GM19455 (cell line): Measurements from ENCODE around the gene NKD2.

Experiments
- ATAC-seq: cut with Tn5 transposase; IDR thresholded peaks from one replicate; pipeline ENCODE4 v1.9.1; 2021; ENCODE audit not compliant: unreplicated experiment

The NKD2 gene

DNA sequence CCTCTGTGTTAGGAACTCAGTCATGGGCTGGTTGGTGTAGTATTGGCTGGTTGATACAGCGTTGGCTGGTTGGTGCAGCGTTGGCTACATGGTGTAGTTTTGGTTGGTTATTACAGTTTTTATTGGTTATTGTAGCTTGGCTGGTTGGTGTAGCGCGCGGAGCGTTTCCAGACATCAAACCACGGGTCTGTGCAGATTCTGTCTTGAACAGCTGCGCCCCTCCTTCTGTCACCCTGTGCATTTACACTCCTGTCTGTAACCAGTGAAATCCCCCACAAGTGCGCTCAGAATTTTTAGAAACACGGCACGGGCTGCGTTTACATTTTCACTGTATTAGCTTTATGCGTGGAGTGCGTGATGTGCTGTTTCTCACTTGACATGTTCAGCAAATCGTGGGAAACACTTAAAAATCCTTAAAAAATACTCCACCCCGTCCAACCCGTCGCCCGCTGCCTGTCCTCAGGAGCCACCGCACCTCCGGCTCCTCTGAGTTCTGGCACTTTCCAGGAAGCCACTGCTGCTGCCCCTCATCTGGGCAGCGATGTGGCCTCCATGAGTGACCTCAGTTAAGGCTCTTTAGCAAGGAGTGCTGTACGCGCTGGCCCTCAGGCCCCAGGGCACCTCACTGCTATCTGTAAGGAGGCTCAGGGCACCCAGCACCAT, 20.8 kb downstream of the NKD2 start:
- no peak for ATAC-seq

GRCh38 chr5:1029945-1030625, 21.5 kb downstream of the NKD2 start:
- ATAC-seq: no peak

GRCh38 chr5:1030801-1031271, 22.2 kb downstream of the NKD2 start:
- ATAC-seq: no peak

- no peak for ATAC-seq
Measured at GRCh38 chr5:1031306-1031959, 22.8 kb downstream of the NKD2 start.

DNA sequence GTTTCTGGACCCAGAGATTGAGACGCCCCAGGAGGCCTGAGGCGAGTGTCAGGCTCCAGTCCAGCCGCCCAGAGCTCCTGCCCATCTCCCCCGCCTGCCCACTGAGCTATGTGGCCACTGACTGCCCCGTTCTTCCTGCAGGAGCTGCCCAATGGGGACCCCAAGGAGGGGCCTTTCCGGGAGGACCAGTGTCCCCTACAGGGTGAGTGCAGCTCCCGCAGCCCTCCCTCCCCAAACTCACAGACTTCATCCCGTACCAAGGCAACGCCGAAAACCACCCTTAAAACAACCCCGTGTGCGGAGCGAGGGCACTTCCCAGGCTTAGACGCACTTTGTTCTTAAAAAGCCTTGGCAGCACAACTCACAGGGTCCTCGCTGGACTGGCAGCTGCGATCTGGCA, 23.4 kb downstream of the NKD2 start:
- ATAC-seq: no peak

DNA sequence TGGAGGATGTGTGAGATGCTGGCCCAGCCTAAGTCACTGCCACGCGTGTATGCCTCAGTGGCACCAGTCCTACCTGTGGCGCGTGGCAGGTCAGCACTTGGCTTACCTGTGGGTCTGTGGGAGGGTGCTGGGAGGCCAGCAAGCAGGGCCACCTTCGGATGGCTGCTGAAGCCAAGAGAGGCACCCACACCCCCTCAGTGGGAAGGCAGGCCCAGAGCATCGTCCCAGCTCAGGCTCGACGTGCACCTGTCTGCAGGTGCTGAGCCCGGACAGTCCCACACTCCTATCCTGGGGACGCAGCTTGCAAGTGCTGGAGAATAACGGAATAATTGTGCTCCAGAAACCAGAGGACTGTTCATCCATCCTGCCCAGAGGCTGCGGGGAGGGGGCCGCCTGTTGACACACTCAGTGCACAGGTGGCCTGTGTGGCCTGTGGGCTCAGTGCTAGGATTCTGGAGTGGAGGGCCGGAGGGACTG, 24.0 kb downstream of the NKD2 start:
- no peak for ATAC-seq

GRCh38 chr5:1033178-1033577, 24.6 kb downstream of the NKD2 start:
- no peak for ATAC-seq

GRCh38 chr5:1033606-1034420, 25.2 kb downstream of the NKD2 start:
- no peak for ATAC-seq

GRCh38 chr5:1034421-1034905, 25.9 kb downstream of the NKD2 start:
- no peak for ATAC-seq

DNA sequence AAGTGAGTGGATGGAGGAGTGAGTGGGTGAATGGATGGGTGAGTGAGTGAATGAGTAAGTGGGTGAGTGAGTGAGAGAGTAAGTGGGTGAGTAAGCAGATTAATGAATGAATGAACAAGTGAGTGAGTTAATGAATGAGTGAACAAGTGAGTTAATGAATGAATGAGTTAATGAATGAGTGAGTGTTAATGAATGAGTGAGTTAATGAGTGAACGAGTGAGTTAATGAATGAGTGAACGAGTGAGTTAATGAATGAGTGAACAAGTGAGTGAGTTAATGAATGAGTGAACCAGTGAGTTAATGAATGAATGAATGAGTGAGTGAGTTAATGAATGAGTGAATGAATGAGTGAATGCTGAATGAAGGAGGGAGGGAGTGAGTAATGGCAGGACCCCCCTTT, 26.4 kb downstream of the NKD2 start:
- no peak for ATAC-seq

DNA sequence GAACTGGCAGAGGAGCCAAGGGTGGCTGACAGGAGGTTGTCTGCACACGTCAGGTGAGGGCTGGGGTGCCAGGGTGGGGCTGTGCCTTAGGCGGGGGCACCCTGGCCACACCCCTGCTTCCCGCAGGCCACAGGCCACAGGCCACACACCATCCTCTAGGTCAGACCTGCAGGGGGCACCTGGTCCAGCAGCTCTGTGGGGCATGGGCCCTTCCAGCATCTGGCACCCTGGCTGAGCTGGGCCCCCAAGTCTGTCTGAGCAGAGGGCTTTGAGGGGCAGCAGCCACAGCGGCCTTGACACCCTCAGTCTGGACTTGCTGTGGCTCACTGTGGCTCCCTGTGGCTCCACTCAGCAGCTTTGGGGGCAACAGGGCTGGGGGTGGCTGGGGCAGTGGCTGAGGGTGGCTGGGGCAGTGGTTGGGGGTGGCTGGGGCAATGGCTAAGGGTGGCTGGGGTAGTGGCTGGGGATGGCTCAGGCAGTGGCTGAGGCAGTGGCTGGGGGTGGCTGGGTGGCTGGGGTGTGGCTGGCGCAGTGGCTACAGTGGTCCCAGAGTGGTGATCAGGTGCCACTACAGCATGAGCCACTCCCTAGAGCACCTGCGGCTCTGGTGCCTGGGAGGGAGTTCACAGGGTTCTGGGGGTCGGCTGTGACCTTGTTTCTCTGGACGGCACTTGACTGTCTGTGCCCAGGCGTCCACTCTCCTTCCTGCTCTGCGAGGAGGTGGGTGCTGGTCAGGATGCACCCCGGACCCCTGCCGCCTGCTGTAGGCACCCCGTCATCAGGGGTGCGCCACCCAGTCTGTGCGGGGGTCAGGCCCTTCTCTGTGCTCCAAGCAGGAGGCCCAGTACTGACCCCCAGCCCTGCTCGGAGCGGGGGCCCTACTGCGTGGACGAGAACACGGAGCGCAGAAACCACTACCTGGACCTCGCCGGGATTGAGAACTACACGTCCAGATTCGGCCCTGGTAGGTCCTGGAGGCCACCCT, 27.1 kb downstream of the NKD2 start:
- ATAC-seq: no peak

- ATAC-seq: no peak
Measured at GRCh38 chr5:1036504-1037122, 28.0 kb downstream of the NKD2 start.

- ATAC-seq: no peak
Measured at GRCh38 chr5:1037123-1037670, 28.6 kb downstream of the NKD2 start.

GRCh38 chr5:1037671-1038416, 29.2 kb downstream of the NKD2 start:
- ATAC-seq: no peak

- ATAC-seq: no peak
Measured at GRCh38 chr5:1038417-1039209, 30.0 kb downstream of the NKD2 start.

GRCh38 chr5:1039210-1039548, 30.6 kb downstream of the NKD2 start:
- no peak for ATAC-seq

GRCh38 chr5:1039706-1040260, 31.2 kb downstream of the NKD2 start:
- no peak for ATAC-seq
